Measurements from ENCODE around the gene STK10.
"Not testable (repeated sequence)": the region's sequence is repeated elsewhere in the genome, so short reads cannot be mapped to it uniquely, and the experiment has no call there.

The STK10 gene

DNA sequence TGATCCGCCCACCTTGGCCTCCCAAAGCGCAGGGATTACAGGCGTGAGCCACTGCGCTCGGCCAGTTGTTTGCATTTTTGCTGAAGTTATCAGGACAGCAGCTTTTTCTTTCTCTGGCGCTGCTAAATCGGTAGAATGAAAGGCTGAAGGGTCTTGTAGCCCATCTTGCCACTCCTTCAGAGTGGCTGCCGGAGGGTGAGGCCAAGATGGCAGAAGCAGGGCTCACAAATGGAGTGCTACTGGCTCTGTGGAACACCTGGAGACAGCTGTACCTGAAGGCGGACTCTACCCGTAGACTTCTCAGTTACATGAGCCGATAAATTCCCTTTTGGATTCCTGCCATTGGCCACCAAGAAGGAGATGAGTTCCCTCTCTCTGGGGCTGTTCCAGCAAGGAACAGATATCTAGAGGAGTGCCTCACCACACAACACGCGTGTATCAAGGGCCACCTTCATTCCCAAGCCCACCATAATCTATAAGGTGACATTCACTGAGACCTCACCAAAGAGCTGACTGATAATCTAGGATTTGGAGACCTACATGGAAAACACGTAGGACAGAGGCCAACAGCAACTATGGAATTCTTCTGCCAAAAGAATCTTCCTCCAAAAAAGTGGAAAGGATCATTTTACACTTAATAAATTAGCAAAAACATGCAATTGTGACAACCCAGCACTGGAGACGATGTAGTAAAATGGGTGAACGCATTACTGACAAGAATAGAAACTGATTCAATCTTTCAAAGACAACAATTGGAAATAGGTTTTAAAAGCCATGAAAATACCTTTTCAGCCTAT lies 21.8 kb downstream of the STK10 start:
- no peak for DNase-seq (ENCODE audit: low read depth in 1 of 2, low spot score in 1 of 2)

DNA sequence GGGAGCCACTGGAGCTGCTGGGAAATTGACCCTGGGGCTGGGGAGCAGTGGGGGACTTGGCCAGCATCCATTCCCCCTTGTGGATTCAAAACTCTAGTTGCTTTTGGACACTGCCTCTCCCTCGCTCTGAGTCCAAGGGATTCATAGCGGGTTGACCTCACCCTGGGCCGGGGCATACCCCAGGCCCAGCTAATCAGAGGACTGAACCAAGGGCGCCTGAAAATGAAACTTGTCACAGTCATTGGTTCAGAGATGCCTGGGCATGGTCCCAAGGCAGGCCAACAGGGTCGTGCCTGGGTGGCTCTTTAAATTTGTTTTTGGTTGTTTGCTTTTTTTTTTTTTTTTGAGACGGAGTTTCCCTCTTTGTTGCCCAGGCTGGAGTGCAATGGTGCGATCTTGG lies 22.6 kb downstream of the STK10 start:
- DNase-seq (ENCODE audit: low read depth in 1 of 2, low spot score in 1 of 2): no peak

DNA sequence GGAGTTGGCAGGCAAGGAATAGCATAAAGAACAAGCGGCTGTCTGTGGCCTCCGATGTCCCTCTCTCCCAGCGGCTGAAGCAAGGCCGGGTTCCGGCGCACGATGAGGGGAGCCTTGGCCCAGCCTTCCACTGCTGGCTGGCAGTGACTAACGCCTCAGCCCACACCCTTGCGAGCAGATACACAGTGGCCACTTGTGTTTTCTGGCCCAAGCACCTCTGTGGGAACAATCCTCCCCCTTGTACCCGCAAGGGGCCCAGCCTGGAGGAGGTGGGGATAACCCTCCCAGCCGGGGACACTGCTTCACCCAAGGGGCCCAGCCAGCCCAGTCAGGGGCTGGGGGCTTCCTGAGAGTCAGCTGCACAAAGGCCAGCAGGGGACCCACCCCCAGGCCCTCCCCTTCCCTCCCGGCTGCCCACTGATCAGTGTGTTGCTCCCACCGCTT lies 23.2 kb downstream of the STK10 start:
- DNase-seq (ENCODE audit: low read depth in 1 of 2, low spot score in 1 of 2): no peak

DNA sequence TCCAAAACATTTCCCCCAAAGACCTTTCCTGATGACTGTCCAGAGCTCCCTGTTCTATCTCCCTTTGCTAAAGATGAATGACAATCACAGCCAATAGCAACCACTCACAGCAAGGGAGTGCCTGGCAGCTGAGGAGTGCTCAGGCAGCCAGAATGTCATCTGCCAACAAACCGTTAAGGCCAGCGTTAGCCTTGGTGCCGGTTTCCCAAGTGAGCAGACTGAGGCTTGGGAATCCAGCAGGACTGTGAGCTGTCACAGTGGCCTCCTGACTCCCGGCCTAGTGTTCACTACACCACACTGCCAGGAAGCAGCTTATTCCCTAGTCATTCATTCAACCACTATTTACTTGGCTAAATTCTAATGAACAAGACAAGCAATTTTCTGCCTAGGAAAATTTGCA lies 24.7 kb downstream of the STK10 start:
- DNase-seq (ENCODE audit: low read depth in 1 of 2, low spot score in 1 of 2): no peak

DNA sequence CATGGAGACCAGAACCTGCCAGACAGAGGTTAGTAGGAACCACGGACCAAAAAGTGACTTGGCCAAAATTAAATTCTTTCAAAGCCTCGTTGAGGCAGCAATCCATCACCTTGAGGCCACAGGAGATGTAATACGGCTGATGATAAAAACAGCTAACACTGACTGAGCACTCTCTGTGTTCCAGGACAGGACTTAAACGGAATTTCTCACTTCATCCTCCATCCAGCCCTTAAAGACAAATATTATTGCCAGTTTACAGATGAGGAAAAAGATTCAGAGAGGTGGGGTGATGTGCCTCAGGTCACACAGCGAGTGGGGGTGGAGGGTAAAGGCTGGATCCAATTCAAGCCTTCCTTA lies 25.1 kb downstream of the STK10 start:
- no peak for DNase-seq (ENCODE audit: low read depth in 1 of 2, low spot score in 1 of 2)

DNA sequence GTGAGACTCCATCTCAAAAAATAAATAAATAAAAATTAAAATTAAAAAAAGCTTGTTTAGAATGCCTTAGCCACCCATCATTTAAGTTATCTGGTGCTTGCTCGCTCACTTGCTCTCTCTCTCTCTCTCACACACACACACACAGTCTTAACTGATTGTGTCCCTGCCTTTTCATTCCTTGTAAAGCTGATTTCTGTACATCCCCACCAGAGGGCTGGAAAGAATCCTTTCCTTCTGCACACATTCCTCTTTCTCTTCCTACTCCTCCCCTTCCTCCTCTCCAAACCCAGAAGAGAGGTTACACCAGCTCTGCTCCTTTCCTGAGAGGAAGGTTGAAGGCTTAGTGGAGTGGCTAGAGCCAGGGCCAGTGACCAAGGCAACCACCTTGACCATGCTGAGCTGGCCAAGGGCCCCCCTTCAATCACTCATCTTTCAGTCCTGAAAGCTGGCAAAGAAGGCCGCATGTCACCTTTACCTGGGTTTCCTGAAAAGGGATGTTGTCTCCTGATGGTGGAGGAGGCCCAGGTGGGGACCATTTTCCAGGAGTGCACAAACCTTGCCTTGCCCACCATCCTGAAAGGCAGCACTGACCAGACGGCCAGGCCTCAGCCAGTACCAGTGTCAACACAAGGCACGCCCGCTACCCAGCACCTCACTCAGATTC lies 25.6 kb downstream of the STK10 start:
- no peak for DNase-seq (ENCODE audit: low read depth in 1 of 2, low spot score in 1 of 2)

DNA sequence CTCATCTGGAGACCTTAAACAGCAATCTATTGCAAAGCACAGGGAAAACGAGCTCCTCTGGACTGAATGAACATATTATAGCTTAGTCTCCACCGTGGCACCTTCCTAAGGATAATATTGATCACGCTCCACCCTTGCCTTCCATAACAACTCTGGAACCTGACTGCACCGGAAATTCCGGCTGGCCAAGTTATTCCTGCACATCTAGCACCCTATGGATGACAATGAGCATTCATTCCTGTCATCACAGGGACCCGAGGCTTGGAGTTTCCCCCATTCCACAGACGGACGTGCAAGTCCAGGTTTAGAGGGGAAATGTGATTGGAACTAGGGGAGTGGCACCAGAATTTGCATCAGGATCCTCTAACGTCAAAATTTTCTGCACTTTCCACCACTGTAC lies 27.5 kb downstream of the STK10 start:
- DNase-seq (ENCODE audit: low read depth in 1 of 2, low spot score in 1 of 2): no peak

DNA sequence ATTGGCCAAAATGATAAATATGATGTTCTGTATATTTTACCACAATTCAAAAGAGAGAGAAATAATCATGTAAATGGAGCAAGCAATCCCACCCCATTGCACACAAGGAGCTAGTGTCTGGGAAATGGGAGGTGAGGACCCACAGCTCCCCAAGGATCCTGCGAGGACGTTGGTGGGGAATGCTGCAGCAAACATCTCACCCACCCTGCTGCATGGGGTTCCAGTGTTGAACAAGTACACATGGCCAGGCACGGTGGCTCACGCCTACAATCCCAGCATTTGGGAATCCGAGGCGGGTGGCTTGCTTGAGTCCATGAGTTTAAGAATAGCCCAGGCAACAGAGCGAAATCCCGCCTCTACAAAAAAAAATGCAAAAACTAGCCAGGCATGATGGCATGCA lies 29.0 kb downstream of the STK10 start:
- DNase-seq (ENCODE audit: low read depth in 1 of 2, low spot score in 1 of 2): no peak

DNA sequence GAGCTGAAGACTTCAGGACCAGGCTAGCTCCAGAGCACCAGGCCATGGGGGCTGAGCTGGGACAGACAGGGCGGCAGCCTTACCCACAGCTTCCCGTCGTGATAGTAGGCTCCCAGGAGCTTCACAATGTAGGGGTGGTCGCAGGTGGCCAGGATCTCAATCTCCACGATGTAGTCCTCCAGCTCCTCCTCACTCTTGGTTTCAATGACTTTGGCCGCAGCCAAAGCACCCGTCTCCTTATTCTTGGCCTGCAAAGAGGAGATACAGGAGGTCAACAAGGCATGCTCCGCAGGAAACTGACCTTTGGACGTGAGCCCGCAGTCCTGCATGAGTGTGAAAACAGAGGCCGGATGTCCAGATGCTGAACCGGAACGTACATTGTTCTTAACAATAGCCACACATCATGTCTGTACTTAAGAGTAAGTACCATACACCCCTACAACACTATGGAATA lies 31.5 kb downstream of the STK10 start:
- no peak for DNase-seq (ENCODE audit: low read depth in 1 of 2, low spot score in 1 of 2)

DNA sequence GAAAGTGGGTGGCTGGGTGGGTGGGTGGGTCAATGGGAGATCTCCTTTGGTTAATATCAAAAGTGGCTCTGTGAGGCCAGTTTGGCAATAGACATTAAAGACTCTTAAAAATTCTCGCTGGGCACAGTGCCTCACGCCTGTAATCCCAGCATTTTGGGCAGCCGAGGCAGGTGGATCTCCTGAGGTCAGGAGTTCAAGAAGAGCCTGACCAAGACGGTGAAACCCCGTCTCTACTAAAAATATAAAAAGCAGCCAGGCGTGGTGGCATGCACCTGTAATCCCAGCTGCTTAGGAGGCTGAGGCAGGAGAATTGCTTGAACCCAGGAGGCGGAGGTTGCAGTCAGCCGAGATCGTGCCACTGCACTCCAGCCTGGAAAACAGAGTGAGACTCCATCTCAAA lies 32.9 kb downstream of the STK10 start:
- not testable (repeated sequence) for DNase-seq (ENCODE audit: low read depth in 1 of 2, low spot score in 1 of 2)

DNA sequence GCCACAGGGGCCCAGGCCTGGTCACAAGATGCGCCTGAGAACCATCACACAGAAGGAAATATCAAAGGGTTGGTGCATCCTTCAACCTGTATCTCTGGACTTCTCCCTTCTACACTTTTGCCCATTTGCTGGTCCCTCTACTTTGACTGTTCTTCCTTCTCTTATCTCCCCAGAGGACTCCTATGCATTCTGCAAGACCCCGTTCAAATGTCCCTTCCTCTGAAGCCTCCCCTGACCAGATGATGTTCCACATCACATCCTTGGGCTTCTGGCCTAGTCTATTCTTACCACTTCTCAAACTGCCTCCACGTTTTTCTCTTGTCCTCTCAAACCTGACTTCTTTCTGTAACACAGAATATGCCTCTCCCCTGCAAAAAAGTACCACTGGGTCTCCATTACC lies 34.3 kb downstream of the STK10 start:
- DNase-seq (ENCODE audit: low read depth in 1 of 2, low spot score in 1 of 2): no peak

DNA sequence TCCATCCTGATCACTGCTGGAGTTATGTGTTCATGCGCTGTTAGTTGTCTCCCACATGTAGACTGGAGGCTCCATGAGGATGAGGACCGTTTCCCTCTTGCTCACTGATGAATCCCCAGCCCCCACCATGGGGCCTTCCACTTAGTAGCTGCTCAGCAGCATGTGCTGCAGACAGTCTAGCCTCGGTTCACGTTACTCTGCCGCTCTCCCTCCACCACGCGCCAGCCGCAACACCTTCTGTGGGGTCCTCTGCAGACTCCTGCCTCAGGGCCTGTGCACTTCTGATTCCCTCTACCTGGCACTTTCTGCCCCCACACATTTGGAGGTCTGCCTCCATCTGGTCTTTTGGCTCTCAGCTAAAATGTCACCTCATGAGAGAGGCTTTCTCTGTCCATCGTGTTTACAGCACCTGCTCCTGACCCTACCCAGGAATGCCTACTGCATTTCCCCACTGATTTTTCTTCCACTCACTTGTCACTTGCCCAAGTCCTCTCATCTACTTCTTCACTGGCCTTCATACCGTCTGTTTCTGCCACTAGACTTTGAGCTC lies 36.3 kb downstream of the STK10 start:
- no peak for DNase-seq (ENCODE audit: low read depth in 1 of 2, low spot score in 1 of 2)

DNA sequence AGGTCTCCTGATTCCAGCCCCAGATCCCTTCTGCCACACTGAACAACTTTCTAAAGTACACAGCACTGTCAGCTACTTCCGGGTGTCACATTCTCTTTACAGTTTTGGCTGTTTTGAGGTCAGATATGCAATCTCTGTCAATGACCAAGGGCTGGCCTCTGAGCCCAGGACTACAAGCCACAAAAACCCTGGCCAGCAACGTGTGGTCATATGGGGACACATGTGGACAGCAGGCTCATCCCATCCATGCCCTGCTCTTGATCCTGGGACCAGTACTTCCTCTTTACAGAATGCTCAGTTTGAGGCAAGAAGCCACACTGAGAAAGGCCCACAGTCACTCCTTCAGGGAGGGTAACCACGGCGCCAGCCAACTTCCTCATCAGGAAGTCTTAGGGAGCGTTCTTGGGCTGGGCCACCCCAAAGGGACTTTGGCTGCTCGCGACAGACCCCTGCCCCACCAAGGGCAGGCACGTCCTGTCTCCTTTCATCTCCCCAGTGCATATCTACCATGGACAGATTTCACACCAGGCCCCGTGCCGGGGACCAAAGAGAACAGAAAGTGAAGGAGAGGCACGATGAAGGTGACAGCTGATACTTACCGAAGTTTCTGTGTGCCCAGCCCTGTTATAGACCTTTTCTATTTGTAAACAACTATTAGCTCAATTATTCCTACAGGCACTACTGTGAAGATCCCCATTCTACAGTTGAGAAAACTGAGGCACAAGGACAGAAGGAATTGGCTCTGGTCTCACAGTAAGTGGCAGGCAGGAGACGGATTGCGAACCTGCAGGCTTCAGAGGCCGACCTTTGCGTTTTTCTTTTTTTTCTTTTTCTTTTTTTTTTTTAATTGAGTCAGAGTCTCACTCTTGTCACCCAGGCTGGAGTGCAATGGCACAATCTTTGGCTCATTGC lies 37.3 kb downstream of the STK10 start:
- DNase-seq (ENCODE audit: low read depth in 1 of 2, low spot score in 1 of 2): no peak

DNA sequence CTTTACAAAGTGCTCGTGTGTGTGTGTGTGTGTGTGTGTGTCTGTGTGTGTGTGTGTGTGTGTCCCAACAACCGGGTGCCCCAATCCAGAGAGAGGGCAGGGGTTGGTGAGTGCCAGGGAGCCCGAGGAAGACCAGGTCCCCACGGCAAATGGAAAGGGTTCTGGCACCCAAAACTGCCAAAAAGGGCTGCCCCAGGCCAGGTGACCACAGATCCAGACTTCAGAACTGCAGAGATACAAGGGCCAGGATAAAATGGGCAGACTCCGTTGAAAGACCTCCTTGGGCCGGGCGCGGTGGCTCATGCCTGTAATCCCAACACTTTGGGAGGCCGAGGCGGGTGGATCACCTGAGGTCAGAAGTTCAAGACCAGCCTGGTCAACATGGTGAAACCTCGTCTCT lies 38.5 kb downstream of the STK10 start:
- not testable (repeated sequence) for DNase-seq (ENCODE audit: low read depth in 1 of 2, low spot score in 1 of 2)

DNA sequence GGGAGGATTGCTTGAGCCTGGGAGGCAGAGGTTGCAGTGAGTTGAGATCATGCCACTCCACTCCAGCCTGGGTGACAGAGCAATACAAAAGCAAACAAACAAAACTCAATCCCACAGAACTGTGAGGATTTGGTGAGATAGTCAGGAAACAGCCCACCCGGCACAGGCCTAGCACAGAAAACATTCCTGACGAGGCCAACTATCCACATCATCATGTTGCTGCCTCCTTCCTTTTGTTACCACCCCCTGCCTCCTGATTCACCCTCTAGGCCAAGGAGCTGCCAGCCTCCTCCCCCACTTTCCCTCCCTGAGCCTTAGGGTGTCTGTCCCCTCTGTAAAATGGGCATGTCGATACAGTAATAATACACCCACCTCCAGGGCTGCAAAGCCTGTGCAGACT lies 39.0 kb downstream of the STK10 start:
- DNase-seq (ENCODE audit: low read depth in 1 of 2, low spot score in 1 of 2): no peak

DNA sequence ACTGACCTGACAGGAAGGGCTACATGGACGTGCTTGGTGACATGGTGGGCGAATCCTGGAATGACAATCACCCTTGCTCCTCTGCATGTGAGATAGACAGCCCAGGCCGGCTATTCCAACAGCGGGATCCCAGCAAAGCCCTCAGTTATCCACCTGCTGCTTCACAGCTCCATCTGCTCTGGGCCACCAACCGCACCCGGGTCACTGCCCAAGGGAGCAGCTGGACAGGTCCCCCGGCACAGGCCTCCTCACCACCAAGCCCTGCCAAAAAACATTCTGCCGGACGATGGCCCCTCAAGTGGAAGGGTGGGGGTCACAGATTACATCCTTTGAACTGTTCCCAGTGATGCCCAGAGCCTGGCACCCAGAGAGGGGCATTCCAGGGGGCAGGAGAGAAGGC lies 39.6 kb downstream of the STK10 start:
- DNase-seq (ENCODE audit: low read depth in 1 of 2, low spot score in 1 of 2): no peak

DNA sequence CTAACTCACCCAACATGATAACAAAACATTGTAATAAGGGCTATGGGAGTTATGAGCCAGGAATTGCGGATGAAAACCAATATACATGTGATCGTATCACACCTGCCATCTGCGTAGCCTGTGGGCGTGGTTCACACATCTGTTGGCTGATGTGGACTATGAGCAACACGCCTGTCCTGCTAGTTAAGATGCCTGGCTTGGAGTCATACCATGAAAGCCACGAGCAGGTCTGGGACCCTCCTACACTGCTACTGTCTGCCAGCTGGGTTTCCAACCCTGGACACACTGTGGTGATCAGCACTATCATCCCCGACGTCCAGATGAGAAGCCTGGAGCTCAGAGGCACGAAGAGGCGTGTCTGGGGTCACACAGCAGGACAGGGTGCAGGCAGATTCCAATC lies 40.2 kb downstream of the STK10 start:
- DNase-seq (ENCODE audit: low read depth in 1 of 2, low spot score in 1 of 2): no peak

DNA sequence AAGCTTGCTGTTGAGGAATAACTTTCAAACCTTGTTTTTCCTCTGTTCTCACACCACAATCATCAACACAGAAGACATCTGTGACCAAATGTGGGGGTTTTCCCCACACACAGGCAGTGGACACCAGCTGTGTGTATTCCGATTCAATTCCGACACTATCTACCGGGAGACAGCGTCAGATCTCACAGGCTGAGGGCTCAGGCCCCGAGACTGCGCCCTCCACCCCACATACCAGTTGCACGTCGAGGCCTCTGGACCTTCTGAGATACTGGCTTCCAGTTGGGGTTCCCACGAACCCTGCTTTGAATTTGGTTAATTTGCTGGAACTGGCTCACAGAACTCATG lies 41.3 kb downstream of the STK10 start:
- no peak for DNase-seq (ENCODE audit: low read depth in 1 of 2, low spot score in 1 of 2)

DNA sequence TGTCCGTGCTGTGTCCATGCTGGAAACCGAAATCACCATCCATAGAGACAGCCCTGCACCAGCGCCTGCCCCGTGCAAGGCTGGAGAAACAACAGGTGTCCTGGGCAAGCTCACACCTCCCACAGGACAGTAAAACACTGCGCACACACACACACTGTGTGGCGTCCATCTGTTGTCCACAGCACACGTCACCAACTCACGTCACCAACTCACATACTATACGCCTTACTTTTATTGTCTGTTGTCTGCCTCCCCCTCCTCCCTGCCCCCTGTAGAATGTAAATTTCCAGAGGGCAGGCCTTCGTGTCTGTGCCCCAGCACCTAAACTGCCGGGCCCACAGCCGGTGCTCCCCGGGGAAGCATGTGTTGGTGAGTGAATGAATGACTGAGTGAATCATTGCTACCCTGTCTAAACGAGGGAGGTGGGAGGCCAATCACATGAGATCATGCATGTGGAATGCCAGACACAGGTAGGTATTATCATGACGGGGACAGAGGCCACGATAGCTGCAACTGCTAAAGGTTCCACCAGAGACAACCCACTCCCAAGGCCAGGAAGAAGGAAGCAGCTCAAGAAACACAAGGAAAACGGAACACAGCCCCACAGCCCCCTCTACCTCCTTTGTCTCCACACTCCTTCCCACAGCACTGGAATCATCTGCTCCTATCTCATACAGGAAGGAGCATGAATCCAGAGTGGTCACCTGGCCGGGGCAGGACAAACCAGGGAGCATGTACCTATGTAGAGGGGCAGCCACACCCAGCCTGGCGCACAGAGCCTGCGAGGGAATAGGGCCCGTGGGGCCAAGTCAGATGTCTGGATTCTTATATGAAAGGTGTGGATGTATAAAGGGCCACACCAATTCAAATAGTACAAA lies 41.9 kb downstream of the STK10 start:
- no peak for DNase-seq (ENCODE audit: low read depth in 1 of 2, low spot score in 1 of 2)
